Measurements from ENCODE around the gene GPR31. TPM values are rescaled to one million over a fixed set of nuclear protein-coding genes. Genes with fewer than 3 reads are reported as not detected.

The GPR31 gene
- total RNA-seq, 1 experiment from 2014 or later: not detected

DNA sequence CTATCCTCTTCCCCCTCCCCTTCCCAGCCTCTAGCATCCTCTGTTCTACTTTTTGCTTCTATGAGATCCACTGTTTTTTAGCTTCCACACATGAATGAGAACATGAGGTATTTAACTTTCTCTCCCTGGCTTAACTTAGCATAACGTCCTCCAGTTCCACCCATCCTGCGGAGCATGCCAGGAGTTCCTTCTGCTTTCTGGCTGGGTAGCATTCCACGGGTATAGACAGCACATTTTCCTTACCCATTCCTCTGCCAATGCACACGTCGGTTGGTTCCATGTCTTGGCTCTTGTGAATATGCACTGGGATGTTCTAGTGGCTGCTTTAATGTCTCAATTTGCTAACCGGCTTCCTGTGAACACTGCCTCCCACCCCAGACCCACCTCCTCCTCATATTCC, 48.1 kb downstream of the GPR31 start:
- DNase-seq: no peak
- Histone ChIP-seq H3K9me3 (replicated peaks) (no peaks in the 10 kb centered on the region), H3K27ac (no peak overlapping the region), H3K36me3 (no peaks in the 10 kb centered on the region), H3K27me3 (peaks cover 9% of the 10 kb centered on the region), H3K4me1 (no peaks in the 10 kb centered on the region), H3K4me3 (no peak overlapping the region)

- H3K9me3 ChIP-seq (replicated peaks): no peaks in the 10 kb centered on the region
- H3K27ac ChIP-seq: no peak overlapping the region
- no peaks in the 10 kb centered on the region for H3K27me3 ChIP-seq
- no peak overlapping the region for H3K4me3 ChIP-seq
- no peak for DNase-seq
- H3K36me3 ChIP-seq: no peaks in the 10 kb centered on the region
- H3K4me1 ChIP-seq: no peaks in the 10 kb centered on the region
Observed at GRCh38 chr6:167108278-167108677, 49.5 kb downstream of the GPR31 start.

DNA sequence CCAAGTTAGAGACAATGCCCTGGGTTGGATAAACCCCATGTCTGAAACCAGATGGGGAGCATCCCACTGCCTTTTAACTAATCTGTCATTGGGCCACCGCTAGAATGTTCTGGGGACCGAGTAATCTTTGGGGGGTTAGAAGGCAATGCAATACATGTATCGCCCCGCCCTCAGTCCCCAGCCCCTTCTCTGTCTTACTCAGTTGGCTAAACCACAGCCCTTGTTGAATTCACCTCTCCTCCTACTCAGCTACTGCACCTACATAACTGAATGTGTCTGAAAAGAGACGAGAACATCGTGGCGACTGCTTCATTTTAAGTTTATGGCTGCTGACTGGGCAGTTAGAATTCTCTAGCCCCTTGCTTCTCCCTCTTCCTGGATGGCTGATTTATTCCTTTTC, 50.0 kb downstream of the GPR31 start:
- no peak for DNase-seq
- Histone ChIP-seq H3K4me3 (no peak overlapping the region), H3K27ac (no peak overlapping the region), H3K27me3 (no peaks in the 10 kb centered on the region), H3K36me3 (no peaks in the 10 kb centered on the region), H3K4me1 (no peaks in the 10 kb centered on the region), H3K9me3 (replicated peaks) (no peaks in the 10 kb centered on the region)

- H3K9me3 ChIP-seq (replicated peaks): no peaks in the 10 kb centered on the region; the same call in 1 of the 2 replicates
- no peaks in the 10 kb centered on the region for H3K27me3 ChIP-seq
- H3K36me3 ChIP-seq: no peaks in the 10 kb centered on the region
- no peak overlapping the region for H3K27ac ChIP-seq
- no peak overlapping the region for H3K4me3 ChIP-seq
- H3K4me1 ChIP-seq: no peaks in the 10 kb centered on the region
- no peak for DNase-seq
Observed at GRCh38 chr6:167106406-167106805, 51.4 kb downstream of the GPR31 start.

Other genes starting within 250 kb of the GPR31 start
- gene RNASET2, start 201.4 kb downstream of the GPR31 start, total RNA-seq (2014; rRNA removed; shearing (Covaris generic)): 17.2 and 18.9 TPM in 2 replicates
- 57.5 and 60.2 TPM in 2 replicates for gene CEP43, start 158.6 kb downstream of the GPR31 start, total RNA-seq (2014; rRNA removed; shearing (Covaris generic))
- not detected in 2 replicates for gene CCR6, start 34.9 kb downstream of the GPR31 start, total RNA-seq (2014; rRNA removed; shearing (Covaris generic))
- not detected in 2 replicates for gene UNC93A, start 133.3 kb upstream of the GPR31 start, total RNA-seq (2014; rRNA removed; shearing (Covaris generic))
- gene TTLL2, start 167.1 kb upstream of the GPR31 start, total RNA-seq (2014; rRNA removed; shearing (Covaris generic)): not detected in 2 replicates